Ascending aorta (tissue), 2 donors: ENCODE results near the gene TRPM3. TPM values are rescaled to one million over a fixed set of nuclear protein-coding genes. Genes with fewer than 3 reads are reported as not detected.

Source experiments
- DNase-seq, 2 donors: peaks; one replicate each; pipeline ENCODE4 v3.0.0-alpha.2; 2019; ENCODE audit warnings: low spot score in 2 of 2
- H3K27ac ChIP-seq, 2 donors: fragments of 200-600 bp; sonication (generic); one replicate each; pipeline ENCODE4 v1.5.1; 2016 to 2017; ENCODE audit warnings: mild to moderate bottlenecking in 1 of 2
- H3K27me3 ChIP-seq: fragments of 200-600 bp; sonication (generic); one replicate; pipeline ENCODE4 v1.5.1; 2017
- H3K36me3 ChIP-seq, 2 donors: fragments of 200-600 bp; sonication (generic); one replicate each; pipeline ENCODE4 v1.5.1; 2016
- H3K4me1 ChIP-seq, 2 donors: fragments of 200-600 bp; sonication (generic); one replicate each; pipeline ENCODE4 v1.5.1; 2016 to 2017; ENCODE audit warnings: mild to moderate bottlenecking in 1 of 2
- H3K4me3 ChIP-seq, 2 donors: fragments of 200-600 bp; sonication (generic); one replicate each; pipeline ENCODE4 v1.5.1; 2016 to 2017; ENCODE audit warnings: mild to moderate bottlenecking in 1 of 2
- H3K9me3 ChIP-seq, 2 donors: fragments of 200-600 bp; sonication (generic); one replicate each; pipeline ENCODE4 v1.5.1; 2016
- intact Hi-C: fragments of 100-400 bp; cut with DNase I; formaldehyde crosslinking; loops from one replicate; pipeline ENCODE4 v1.15.1; 2023
- total RNA-seq: library from RNA; depleted of rRNA; stranded (reverse); fragments of >200 nt; gene quantifications from one replicate; pipeline ENCODE4 v1.1.0, GENCODE V29; 2016
- TF ChIP-seq, protein P1 (sequence below), 3 experiments: fragments of 200-600 bp in 2 of 3; fragments of 450-650 bp in 1 of 3; sonication (generic) in 2 of 3; IDR thresholded peaks; one replicate each; pipeline ENCODE4 v1.5.1; 2016 to 2019; ENCODE audit warnings: antibody characterized with exemption in 3 of 3, mild to moderate bottlenecking in 1 of 3, moderate library complexity in 1 of 3

Gene TRPM3
- total RNA-seq, 1 donor from 2014 or later = 3.3 TPM

DNA sequence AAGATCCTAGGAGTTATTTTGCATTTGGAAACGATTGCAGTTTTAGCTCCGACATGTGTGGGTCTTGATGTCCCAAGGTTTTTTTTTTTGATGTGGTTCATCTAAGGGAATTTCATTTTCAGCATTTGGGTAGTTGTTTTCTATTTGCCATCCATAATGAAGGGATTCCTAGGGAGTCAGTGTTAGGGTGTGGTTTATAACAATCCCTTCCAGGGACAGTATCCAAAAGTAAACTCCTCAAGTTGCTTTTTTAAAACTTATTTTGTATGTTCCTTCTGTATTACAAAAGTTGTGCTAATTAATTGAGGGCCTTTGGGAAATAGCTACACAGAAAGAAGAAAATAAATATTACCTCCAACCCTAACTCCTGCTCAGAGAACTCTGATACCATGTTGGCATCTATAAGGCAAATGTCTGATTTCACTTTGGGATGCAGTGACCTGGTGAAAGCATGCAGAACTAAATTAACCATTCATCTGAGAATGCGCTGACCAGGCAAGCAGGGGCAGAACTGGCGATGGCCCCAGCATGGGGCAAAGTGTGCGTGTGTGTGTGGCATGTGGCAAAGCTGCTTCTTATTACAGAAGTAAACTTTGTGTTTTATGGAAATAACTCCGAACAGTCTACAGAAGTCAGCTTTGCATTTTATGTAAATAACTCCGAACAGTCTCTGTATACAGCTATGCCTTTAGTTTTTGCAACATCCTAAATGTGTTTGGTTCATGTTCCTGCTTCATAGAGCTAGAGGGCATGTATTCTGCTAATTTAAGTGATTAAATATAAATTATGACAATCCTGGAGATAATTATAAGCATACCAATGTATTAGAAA, 237.2 kb downstream of the TRPM3 start:
- intact Hi-C loops = no loop called here
- H3K4me1 ChIP-seq = no peaks in the 10 kb centered on the region
- no peaks in the 10 kb centered on the region for H3K27me3 ChIP-seq
- no peaks in the 10 kb centered on the region for H3K9me3 ChIP-seq
- no peaks in the 10 kb centered on the region for H3K36me3 ChIP-seq
- no peak overlapping the region for H3K27ac ChIP-seq
- H3K4me3 ChIP-seq = no peak overlapping the region
- no peak for DNase-seq
- TF ChIP-seq, protein P1, sequence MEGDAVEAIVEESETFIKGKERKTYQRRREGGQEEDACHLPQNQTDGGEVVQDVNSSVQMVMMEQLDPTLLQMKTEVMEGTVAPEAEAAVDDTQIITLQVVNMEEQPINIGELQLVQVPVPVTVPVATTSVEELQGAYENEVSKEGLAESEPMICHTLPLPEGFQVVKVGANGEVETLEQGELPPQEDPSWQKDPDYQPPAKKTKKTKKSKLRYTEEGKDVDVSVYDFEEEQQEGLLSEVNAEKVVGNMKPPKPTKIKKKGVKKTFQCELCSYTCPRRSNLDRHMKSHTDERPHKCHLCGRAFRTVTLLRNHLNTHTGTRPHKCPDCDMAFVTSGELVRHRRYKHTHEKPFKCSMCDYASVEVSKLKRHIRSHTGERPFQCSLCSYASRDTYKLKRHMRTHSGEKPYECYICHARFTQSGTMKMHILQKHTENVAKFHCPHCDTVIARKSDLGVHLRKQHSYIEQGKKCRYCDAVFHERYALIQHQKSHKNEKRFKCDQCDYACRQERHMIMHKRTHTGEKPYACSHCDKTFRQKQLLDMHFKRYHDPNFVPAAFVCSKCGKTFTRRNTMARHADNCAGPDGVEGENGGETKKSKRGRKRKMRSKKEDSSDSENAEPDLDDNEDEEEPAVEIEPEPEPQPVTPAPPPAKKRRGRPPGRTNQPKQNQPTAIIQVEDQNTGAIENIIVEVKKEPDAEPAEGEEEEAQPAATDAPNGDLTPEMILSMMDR (IDR thresholded peaks at IDR 0.05) = no peak

DNA sequence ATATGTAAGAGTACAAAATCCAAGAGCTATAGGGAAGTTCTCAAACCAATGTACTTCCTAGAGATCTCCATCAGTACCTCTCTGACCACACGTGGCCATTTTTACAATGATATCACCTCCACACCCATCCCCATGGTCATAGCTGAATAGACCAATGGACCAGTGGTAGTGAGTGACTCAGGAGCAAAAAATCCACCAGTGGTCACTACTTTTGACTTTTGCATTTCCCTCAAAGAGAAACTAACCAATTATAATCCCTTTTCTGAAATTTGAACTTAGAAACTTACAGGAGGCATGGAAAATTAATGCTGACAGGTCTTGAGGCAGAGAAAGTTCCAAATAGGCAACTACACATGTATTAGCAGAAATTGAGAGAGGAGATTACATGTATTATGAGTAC, 238.4 kb downstream of the TRPM3 start:
- H3K27ac ChIP-seq = no peak overlapping the region
- no peaks in the 10 kb centered on the region for H3K27me3 ChIP-seq
- H3K4me3 ChIP-seq = no peak overlapping the region
- TF ChIP-seq, protein P1 (IDR thresholded peaks at IDR 0.05) = no peak
- no peaks in the 10 kb centered on the region for H3K4me1 ChIP-seq
- no peaks in the 10 kb centered on the region for H3K9me3 ChIP-seq
- DNase-seq = no peak
- intact Hi-C loops = no loop called here
- no peaks in the 10 kb centered on the region for H3K36me3 ChIP-seq

DNA sequence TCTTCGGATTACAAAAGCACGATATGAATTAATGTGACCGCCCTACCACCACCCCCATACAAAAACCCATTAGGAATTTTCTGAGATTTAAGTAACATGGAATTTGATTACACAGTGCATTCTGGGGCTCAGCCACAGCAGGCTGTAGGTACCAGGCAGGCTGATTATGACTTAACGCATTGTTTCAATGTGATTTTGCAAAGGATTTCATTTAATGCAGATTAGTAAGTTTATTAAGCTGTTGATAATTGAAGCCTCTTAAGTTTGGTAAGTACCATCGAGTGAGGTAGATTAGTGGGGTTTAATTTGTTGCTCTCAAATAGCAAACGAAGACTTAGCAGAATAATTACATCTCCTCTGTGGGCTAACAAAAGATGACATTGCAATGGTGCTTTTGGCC, 240.1 kb downstream of the TRPM3 start:
- no peaks in the 10 kb centered on the region for H3K9me3 ChIP-seq
- no peaks in the 10 kb centered on the region for H3K27me3 ChIP-seq
- no peak for DNase-seq
- no peaks in the 10 kb centered on the region for H3K36me3 ChIP-seq
- H3K4me1 ChIP-seq = no peaks in the 10 kb centered on the region
- H3K27ac ChIP-seq = no peak overlapping the region
- TF ChIP-seq, protein P1 (IDR thresholded peaks at IDR 0.05) = no peak
- H3K4me3 ChIP-seq = no peak overlapping the region
- intact Hi-C loops = no loop called here

DNA sequence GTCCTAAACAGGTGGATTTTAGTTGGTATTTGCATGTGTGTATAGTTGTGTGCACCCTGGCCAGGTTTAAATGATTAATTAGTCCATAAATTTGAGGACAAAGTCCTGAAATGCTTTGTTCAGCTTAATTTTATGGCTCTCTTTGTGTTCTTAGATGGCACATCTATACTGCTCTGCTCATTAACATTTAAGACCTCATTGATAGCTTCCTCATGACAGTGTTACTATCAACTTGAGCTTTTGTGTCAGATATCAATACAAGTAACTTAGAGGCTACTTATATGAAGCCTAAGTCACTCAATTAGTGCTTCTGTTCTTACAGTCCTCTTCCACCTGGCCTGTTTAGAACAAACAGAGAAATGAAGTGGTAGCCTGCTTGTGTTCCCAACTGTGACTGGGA, 240.9 kb downstream of the TRPM3 start:
- no peak overlapping the region for H3K27ac ChIP-seq
- no peaks in the 10 kb centered on the region for H3K4me1 ChIP-seq
- no peaks in the 10 kb centered on the region for H3K36me3 ChIP-seq
- no peaks in the 10 kb centered on the region for H3K27me3 ChIP-seq
- intact Hi-C loops = no loop called here
- H3K4me3 ChIP-seq = no peak overlapping the region
- TF ChIP-seq, protein P1 (IDR thresholded peaks at IDR 0.05) = no peak
- no peaks in the 10 kb centered on the region for H3K9me3 ChIP-seq
- no peak for DNase-seq

DNA sequence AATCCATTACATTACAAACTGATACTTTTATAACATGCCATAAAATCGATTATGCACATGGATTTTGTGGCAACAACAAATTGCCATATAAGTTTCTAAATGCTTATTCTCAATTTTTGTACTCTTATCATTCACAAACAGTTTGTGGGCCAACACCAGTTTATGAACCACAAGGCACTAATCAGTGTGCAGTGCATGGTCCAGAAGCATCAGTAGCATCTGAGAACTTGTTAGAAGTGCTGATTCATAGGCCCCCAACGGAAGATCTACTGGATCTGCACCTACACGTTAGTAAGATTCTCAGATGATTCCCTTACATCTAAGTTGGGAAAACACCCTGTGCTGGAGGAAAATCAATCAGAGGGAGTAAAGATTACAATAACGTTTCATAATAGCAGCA, 242.8 kb downstream of the TRPM3 start:
- H3K27ac ChIP-seq = no peak overlapping the region

More for the DNA sequence above, 242.8 kb downstream of the TRPM3 start:
- no peak for DNase-seq
- Histone ChIP-seq H3K27me3 (no peaks in the 10 kb centered on the region), H3K4me1 (no peaks in the 10 kb centered on the region), H3K9me3 (no peaks in the 10 kb centered on the region), H3K4me3 (no peak overlapping the region), H3K36me3 (no peaks in the 10 kb centered on the region)
- TF ChIP-seq, protein P1 (IDR thresholded peaks at IDR 0.05) = no peak
- intact Hi-C loops = no loop called here
